Activated CD8-positive, alpha-beta memory T cell treated with anti-CD3 and anti-CD28 coated beads, Interleukin-2, amount 10 ng/mL, durations not matched to agents 7 days and 5 days (primary cell): ENCODE data around the gene STX11. TPM values are rescaled to one million over a fixed set of nuclear protein-coding genes. Genes with fewer than 3 reads are reported as not detected.

Source experiments
- ATAC-seq: fragments of 150-1000 bp; cut with Tn5 transposase; one replicate; pipeline ENCODE4 v1.10.0; 2021; ENCODE audit warnings: moderate library complexity
- CTCF ChIA-PET: fragments of 350-600 bp; sonication (Branson Sonifier 250); formaldehyde crosslinking; loops from one replicate; lab custom pipeline; 2021; ENCODE audit warnings: antibody characterized with exemption; lab: Charles Lee
- DNase-seq: peaks from one replicate; pipeline ENCODE4 v3.0.0-alpha.2; 2020
- H3K27ac Mint-ChIP-seq: one replicate; pipeline ENCODE4 v1.8.0; 2021; ENCODE audit warnings: mild to moderate bottlenecking, mixed read lengths
- H3K27me3 Mint-ChIP-seq: one replicate; pipeline ENCODE4 v1.8.0; 2021; ENCODE audit warnings: mixed read lengths
- H3K36me3 Mint-ChIP-seq: one replicate; pipeline ENCODE4 v1.8.0; 2021; ENCODE audit warnings: mild to moderate bottlenecking, mixed read lengths
- H3K4me1 Mint-ChIP-seq: one replicate; pipeline ENCODE4 v1.8.0; 2021; ENCODE audit warnings: mixed read lengths
- H3K4me3 Mint-ChIP-seq: one replicate; pipeline ENCODE4 v1.8.0; 2021; ENCODE audit warnings: mild to moderate bottlenecking, moderate library complexity, mixed read lengths
- H3K9me3 Mint-ChIP-seq: one replicate; pipeline ENCODE4 v1.8.0; 2022; ENCODE audit warnings: low read depth, mixed read lengths
- total RNA-seq, 2 experiments: library from RNA; stranded (reverse); gene quantifications; one replicate each; pipeline ENCODE4 v1.2.3, GENCODE V29; 2021

The STX11 gene
- total RNA-seq, 2 experiments from 2014 or later: 26.5 to 29.0 TPM

DNA sequence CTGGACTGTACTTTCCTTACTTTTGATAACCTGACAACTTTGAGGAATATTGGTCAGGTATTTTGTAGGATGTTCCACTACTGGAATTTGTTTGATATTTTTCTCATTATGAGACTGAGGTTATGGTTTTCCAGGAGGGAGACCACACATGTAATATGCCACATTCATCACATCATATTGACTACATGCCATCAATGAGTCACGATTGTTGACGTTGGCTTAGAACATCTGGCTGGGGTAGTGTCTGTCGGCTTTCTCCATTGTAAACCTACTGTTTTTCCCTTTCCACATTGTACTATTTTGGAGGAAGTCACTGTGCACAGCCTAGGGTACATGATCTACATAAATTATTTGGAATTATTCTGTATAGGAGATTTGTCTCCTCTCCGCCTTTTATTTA, 1.4 kb upstream of the STX11 start:
- H3K4me3 Mint-ChIP-seq: no peak overlapping the region
- no peak for DNase-seq
- H3K4me1 Mint-ChIP-seq: peaks cover 32% of the 10 kb centered on the region
- no peaks in the 10 kb centered on the region for H3K9me3 Mint-ChIP-seq
- no peak overlapping the region for H3K27ac Mint-ChIP-seq
- peaks cover 11% of the 10 kb centered on the region for H3K27me3 Mint-ChIP-seq
- no peak for ATAC-seq
- peaks cover 16% of the 10 kb centered on the region for H3K36me3 Mint-ChIP-seq
- CTCF ChIA-PET: no interaction called here

DNA sequence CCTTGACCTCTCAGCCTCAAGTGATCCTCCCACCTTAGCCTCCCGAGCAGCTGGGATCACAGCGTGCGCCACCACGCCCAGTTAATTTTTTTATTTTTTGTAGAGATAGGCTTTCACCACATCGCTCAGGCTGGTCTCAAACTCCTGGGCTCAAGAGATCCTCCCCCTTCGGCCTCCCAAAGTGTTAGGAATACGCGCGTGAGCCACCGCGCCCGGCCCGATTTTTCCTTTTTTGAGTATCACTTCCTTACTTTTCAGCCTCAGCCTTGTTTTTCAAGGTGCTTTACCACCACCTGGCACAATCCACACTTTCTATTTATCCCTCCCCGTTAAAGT, 791 bp upstream of the STX11 start:
- DNase-seq (no peak), ATAC-seq (no peak)
- Mint-ChIP-seq H3K9me3 (no peaks in the 10 kb centered on the region), H3K27me3 (peaks cover 7% of the 10 kb centered on the region), H3K36me3 (peaks cover 22% of the 10 kb centered on the region), H3K4me3 (peak overlapping the region; percentile 80), H3K4me1 (peaks cover 36% of the 10 kb centered on the region), H3K27ac (peak overlapping the region; percentile 73)
- CTCF ChIA-PET: no interaction called here

DNA sequence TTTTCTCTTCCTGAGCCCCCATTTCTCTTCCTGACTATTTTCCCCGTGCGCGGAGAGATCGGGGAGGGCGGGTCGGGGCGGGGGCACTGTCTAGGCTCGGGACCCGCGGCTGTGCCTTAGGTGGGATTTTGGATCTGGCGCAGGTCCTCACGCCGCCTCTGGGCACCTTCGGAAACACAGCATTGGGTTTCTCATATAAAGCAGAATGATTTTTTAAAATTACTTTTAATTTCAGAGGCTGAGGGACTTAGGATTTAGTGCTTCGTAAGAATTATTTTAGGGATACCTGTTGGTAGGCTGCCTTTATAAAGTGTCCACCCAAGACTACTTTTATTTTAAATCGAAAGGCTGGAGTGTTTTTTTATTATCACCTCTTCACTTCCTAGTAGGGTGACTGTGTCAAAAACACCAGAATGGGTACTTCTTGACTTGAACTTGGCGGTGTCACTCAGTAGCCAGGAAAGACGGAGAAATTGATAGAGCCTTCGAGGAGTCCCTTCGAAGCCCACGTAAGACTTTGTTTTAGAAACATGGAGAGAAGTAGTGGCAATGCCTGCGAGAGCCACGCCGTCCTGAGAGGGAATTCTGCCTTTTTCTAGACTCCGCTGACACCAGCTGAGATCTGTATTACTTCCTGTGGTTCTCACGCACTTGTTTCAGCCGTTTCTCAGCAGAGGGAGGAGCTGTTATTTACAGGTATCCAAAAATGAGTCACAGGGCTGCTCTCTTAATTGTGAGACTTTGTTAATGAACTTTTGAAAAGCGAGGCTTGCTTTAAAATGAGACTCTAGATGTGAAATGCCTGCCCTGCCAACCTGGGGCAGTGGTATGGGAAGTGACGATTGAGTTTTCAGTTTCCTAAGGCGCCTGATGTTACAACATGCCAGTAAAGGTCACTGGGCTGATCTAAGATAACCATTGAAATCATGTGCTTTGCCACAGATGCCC, 667 bp downstream of the STX11 start:
- DNase-seq (peak; percentile 87), ATAC-seq (peak; percentile 76)
- Mint-ChIP-seq H3K9me3 (no peaks in the 10 kb centered on the region), H3K27ac (peak overlapping the region; percentile 97), H3K4me1 (peaks cover 48% of the 10 kb centered on the region), H3K4me3 (peak overlapping the region; percentile 84), H3K27me3 (peaks cover 7% of the 10 kb centered on the region), H3K36me3 (peaks cover 33% of the 10 kb centered on the region)
- CTCF ChIA-PET: interaction anchor here (1.0 to 2.1 kb wide), 6 partner anchors 27 to 331 kb away, joined by 4 to 7 read pairs (median 6); no protein-coding TSS in a partner anchor

DNA sequence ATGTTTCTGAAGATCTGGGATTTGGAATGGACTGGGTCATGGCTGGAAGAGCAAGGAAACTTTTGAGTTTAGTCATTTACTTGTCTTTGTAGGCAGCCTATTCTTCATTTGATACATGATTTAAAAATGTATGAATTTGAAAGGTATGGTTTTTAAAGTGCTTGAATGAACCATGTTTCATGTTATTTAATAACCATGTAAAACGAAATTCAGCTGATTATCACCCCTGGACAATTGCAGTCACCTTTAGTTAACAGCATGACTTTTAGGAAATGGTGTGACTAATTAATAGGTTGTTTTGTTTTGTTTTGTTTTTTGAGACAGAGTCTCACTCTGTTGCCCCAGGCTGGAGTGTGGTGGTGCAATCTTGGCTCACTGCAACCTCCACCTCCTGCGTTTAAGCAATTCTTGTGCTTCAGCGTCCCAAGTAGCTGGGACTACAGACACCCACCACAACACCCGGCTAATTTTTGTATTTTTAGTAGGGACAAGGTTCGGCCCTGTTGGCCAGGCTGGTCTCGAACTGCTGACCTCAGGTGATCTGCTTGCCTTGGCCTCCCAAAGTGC, 2.1 kb downstream of the STX11 start:
- H3K9me3 Mint-ChIP-seq: no peaks in the 10 kb centered on the region
- no peak for DNase-seq
- no peak for ATAC-seq
- H3K36me3 Mint-ChIP-seq: peaks cover 45% of the 10 kb centered on the region
- CTCF ChIA-PET: interaction anchor here (0.5 to 2.1 kb wide), 7 partner anchors 9 to 623 kb away, joined by 3 to 7 read pairs (median 5); no protein-coding TSS in a partner anchor
- H3K27me3 Mint-ChIP-seq: peaks cover 7% of the 10 kb centered on the region
- peak overlapping the region; percentile 84 for H3K4me3 Mint-ChIP-seq
- H3K27ac Mint-ChIP-seq: peak overlapping the region; percentile 97
- peaks cover 62% of the 10 kb centered on the region for H3K4me1 Mint-ChIP-seq

DNA sequence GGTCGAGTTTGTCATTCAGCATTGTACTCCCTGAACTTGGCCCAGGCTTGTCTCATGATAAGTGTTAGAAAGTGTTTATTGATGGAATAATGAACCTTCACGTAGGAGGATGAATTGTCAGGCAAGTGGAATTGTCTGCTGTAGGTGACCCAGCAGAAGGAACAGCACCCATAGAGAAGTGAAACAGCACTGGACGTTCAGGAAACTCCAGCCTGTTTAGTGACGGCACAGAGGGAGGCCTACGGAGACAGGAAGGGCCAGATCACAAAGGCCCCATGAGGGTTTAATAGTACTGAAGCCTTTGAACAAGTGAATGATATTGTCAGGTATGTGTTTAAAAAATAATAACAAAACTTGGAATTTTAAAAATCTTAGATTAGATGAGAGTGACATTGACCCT, 2.9 kb downstream of the STX11 start:
- no peak overlapping the region for H3K27ac Mint-ChIP-seq
- CTCF ChIA-PET: interaction anchor here (1.2 to 1.5 kb wide), 2 partner anchors 8 to 66 kb away, joined by 3 to 4 read pairs; no protein-coding TSS in a partner anchor
- H3K4me1 Mint-ChIP-seq: peaks cover 65% of the 10 kb centered on the region
- no peak for ATAC-seq
- peak overlapping the region; percentile 84 for H3K4me3 Mint-ChIP-seq
- peaks cover 53% of the 10 kb centered on the region for H3K36me3 Mint-ChIP-seq
- peaks cover 4% of the 10 kb centered on the region for H3K27me3 Mint-ChIP-seq
- DNase-seq: no peak
- H3K9me3 Mint-ChIP-seq: no peaks in the 10 kb centered on the region

DNA sequence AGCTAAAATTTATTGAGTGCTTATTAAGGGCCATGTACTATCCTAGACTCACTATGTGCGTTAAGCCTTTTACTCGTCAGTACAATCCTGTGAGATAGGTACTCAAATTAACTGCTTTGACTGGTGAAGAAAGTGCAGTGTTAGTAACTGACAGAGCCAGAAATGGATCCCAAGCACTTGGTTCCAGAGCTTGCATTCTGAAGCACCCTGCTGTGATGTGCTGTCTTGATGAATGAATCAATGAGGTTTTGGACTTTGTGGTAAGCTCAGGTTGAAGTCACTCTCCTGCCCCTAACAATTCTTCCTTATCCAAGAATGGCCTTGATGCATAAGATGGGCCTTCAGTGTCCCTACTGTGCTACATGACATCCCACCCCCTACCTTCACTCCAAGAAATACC, 3.7 kb downstream of the STX11 start:
- peaks cover 2% of the 10 kb centered on the region for H3K27me3 Mint-ChIP-seq
- ATAC-seq (no peak), DNase-seq (no peak)
- CTCF ChIA-PET: no interaction called here
- peaks cover 66% of the 10 kb centered on the region for H3K4me1 Mint-ChIP-seq
- H3K27ac Mint-ChIP-seq: no peak overlapping the region
- peaks cover 56% of the 10 kb centered on the region for H3K36me3 Mint-ChIP-seq
- H3K4me3 Mint-ChIP-seq: no peak overlapping the region
- H3K9me3 Mint-ChIP-seq: no peaks in the 10 kb centered on the region

DNA sequence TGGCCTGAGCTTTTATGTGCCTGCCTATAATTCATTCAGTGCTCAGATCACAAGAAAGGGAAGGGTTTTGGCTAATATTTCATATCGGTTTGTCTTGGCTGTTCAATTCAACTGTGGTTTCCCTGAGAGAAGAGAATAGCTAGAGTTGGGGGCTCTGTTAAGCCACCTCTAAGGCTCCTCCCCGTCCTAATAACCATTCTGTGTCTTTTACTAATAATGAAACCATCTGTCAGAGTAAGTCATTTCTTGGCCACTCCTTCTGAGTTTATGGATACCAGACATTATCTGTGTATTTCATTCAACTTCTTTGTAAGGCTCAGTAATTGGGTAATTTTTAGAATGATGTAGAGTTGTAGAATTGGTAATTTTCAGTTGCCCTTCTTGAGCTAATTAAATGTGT, 5.2 kb downstream of the STX11 start:
- CTCF ChIA-PET: interaction anchor here (1.3 to 1.7 kb wide), 4 partner anchors 9 to 63 kb away, joined by 3 to 5 read pairs (median 4); no protein-coding TSS in a partner anchor
- H3K27ac Mint-ChIP-seq: peak overlapping the region; percentile 70
- H3K27me3 Mint-ChIP-seq: no peaks in the 10 kb centered on the region
- H3K36me3 Mint-ChIP-seq: peaks cover 65% of the 10 kb centered on the region
- ATAC-seq: no peak
- peaks cover 62% of the 10 kb centered on the region for H3K4me1 Mint-ChIP-seq
- peak overlapping the region; percentile 24 for H3K4me3 Mint-ChIP-seq
- H3K9me3 Mint-ChIP-seq: no peaks in the 10 kb centered on the region
- no peak for DNase-seq

DNA sequence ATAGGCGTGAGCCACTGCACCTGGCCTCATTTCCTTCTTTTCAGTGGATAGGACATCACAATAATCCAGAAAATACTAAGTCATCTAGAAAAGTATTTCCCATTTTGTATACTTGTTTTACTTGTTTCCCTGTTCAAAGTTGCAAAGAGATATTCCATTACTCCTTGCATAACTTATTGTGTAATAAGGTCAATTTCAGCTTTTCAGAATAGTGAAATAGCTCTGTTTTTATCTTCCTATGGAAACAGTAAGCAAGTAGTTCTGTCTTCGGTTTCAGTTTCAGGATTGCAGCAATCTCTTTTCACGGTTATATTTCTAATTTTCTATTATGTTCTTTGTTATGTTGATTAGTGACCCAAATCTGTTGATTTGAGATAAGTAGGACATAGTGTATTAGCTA, 6.0 kb downstream of the STX11 start:
- H3K36me3 Mint-ChIP-seq: peaks cover 67% of the 10 kb centered on the region
- peak overlapping the region; percentile 65 for H3K27ac Mint-ChIP-seq
- no peaks in the 10 kb centered on the region for H3K9me3 Mint-ChIP-seq
- H3K4me1 Mint-ChIP-seq: peaks cover 61% of the 10 kb centered on the region
- CTCF ChIA-PET: interaction anchor here (1.0 to 1.7 kb wide), 3 partner anchors 22 to 62 kb away, joined by 3 to 5 read pairs (median 3); no protein-coding TSS in a partner anchor
- ATAC-seq (no peak), DNase-seq (no peak)
- H3K4me3 Mint-ChIP-seq: peak overlapping the region; percentile 42
- no peaks in the 10 kb centered on the region for H3K27me3 Mint-ChIP-seq

DNA sequence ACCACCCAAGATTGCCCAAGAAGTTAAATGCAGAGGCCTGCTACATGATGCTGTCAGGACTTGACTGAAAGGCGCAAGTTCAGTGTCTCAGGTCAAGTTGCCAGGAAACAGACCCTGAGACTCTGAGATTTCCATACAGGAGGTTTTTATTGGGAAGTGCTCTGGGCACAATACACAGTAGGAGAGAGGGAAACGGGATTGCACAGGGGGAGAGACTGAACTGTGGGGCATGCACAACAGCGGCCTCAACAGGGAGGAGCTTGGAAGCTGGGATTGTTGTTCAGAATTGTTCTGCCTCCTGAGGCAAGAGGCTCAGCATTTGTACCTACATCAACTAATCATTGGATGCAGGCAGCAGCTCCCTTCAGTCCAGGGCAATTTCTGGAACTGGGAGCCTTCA, 6.7 kb downstream of the STX11 start:
- Mint-ChIP-seq H3K4me3 (no peak overlapping the region), H3K27ac (peak overlapping the region; percentile 63), H3K27me3 (no peaks in the 10 kb centered on the region), H3K36me3 (peaks cover 70% of the 10 kb centered on the region), H3K4me1 (peaks cover 55% of the 10 kb centered on the region), H3K9me3 (no peaks in the 10 kb centered on the region)
- DNase-seq (no peak), ATAC-seq (no peak)
- CTCF ChIA-PET: interaction anchor here (1.0 to 1.7 kb wide), 2 partner anchors 21 to 52 kb away, joined by 3 to 5 read pairs; no protein-coding TSS in a partner anchor

DNA sequence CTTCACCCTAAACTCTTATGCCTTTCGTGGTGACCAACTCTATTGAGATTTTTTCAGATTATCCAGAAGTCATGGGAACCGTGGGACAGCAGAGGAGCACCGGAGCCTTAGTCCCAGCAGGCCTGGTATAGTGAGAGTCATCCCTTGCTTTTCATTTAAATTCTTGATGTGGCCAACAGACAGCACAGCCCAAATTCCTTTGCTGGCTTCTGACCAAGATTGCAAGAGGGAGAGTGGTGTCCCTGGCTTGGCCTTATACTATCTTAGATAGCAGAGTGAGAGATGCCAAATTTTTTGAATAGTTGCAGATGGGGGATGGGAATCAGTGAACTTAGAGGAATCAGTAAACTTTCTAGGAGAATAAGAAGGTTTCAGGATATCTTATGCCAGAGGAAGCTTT, 7.8 kb downstream of the STX11 start:
- H3K27ac Mint-ChIP-seq: no peak overlapping the region
- no peaks in the 10 kb centered on the region for H3K27me3 Mint-ChIP-seq
- peaks cover 73% of the 10 kb centered on the region for H3K36me3 Mint-ChIP-seq
- ATAC-seq (no peak), DNase-seq (no peak)
- no peak overlapping the region for H3K4me3 Mint-ChIP-seq
- CTCF ChIA-PET: no interaction called here
- H3K4me1 Mint-ChIP-seq: peaks cover 44% of the 10 kb centered on the region
- H3K9me3 Mint-ChIP-seq: no peaks in the 10 kb centered on the region

DNA sequence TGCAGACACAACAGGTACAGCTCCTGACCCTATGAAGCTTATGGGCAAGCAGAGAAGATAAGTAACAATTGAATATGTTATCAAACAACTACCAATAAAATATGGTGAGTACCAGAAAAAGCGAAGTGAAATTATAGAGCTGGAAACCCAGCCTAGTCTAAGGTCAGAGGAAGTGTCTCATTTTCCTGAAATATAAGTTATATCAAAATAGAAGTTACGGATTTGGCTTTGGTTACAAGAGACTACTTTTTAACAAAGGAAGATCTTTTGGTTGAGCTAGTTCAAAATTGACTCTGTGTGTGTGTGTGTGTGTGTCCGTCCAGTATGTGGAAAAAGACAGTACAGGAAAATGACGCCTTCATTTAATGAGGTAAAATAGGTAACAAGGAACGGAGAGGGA, 8.9 kb downstream of the STX11 start:
- DNase-seq (no peak), ATAC-seq (no peak)
- Mint-ChIP-seq H3K4me1 (peaks cover 33% of the 10 kb centered on the region), H3K4me3 (no peak overlapping the region), H3K36me3 (peaks cover 66% of the 10 kb centered on the region), H3K9me3 (no peaks in the 10 kb centered on the region), H3K27ac (no peak overlapping the region), H3K27me3 (no peaks in the 10 kb centered on the region)
- CTCF ChIA-PET: interaction anchor here (0.8 to 1.4 kb wide), 4 partner anchors 19 to 323 kb away, joined by 3 to 4 read pairs (median 3); no protein-coding TSS in a partner anchor

DNA sequence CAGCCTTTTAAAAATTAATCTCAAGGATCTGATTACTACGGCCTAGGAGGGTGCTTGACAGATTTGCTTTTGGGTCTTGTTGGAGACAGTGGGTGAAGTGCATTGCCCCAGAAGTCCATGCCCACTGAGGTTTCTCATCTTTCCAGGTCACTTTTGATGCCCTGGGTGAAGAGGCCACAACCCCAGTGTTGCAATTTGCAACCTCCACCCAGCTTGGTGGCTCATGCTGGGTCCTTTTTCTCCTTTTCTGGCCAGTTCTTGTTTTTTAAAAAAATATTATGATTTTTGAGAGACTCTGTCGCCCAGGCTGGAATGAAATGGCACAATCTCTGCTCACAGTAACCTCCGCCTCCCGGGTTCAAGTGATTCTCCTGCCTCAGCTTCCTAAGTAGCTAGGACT, 9.4 kb downstream of the STX11 start:
- CTCF ChIA-PET: interaction anchor here (0.8 to 1.4 kb wide), 4 partner anchors 18 to 322 kb away, joined by 3 to 4 read pairs (median 3); no protein-coding TSS in a partner anchor

DNA sequence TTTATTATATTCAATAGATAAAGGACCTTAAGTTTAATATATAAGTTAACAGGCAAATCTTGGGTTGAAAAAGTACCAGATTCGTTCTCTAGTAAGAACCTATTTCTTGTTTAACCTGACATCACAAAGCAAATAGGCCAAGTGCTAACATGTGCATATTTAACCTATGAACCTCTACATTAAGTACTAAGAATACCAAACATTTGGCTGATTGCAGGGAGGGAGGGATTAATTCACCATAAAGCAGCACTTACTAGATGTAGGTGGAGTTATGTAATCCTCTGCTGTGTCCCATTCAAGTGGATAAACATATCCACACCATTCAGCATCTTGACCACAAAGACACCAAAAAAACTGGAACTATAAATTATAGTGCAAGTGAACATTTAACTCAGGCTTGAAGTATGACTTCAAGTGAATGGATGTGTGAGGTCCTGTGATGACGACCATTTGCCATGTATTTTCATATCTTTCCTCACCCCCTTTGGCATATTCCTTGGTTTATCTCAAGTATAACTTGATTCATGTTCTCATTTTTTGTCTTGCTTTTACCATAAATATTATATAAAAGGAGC, 10.2 kb downstream of the STX11 start:
- Mint-ChIP-seq H3K27ac (no peak overlapping the region), H3K36me3 (peaks cover 56% of the 10 kb centered on the region), H3K27me3 (no peaks in the 10 kb centered on the region), H3K4me1 (peaks cover 20% of the 10 kb centered on the region), H3K9me3 (no peaks in the 10 kb centered on the region), H3K4me3 (no peak overlapping the region)
- ATAC-seq (no peak), DNase-seq (no peak)
- CTCF ChIA-PET: interaction anchor here (0.8 to 1.4 kb wide), 2 partner anchors 19 to 21 kb away, joined by 3 to 4 read pairs; no protein-coding TSS in a partner anchor

More for the DNA sequence above, 9.4 kb downstream of the STX11 start:
- Mint-ChIP-seq H3K27me3 (no peaks in the 10 kb centered on the region), H3K9me3 (no peaks in the 10 kb centered on the region), H3K27ac (no peak overlapping the region), H3K36me3 (peaks cover 61% of the 10 kb centered on the region), H3K4me1 (peaks cover 28% of the 10 kb centered on the region), H3K4me3 (no peak overlapping the region)
- ATAC-seq: no peak
- no peak for DNase-seq
